Psoas muscle (tissue), 8 donors: ENCODE measurements around the gene CCL11. TPM values are rescaled to one million over a fixed set of nuclear protein-coding genes. Genes with fewer than 3 reads are reported as not detected.

Source experiments
- ATAC-seq, 4 donors: fragments of 200-7000 bp; cut with Tn5 transposase; one replicate each; pipeline ENCODE4 v1.9.1; 2020; ENCODE audit warnings: moderate library complexity in 3 of 4, mild to moderate bottlenecking in 2 of 4
- DNase-seq, 2 donors: peaks; one replicate each; pipeline ENCODE4 v3.0.0-alpha.2; 2020
- H3K27ac ChIP-seq: fragments of 200-600 bp; one replicate; pipeline ENCODE4 v1.8.0; 2022
- H3K27me3 ChIP-seq, 3 donors: fragments of 200-600 bp in 1 of 3; one replicate each; pipeline versions ENCODE4 v1.6.1 to v1.8.0; 2013 to 2022; ENCODE audit warnings: low read length in 2 of 3, mild to moderate bottlenecking in 2 of 3, moderate library complexity in 1 of 3; ENCODE audit not compliant: insufficient read depth in 3 of 3
- H3K36me3 ChIP-seq, 2 donors: fragments of 200-600 bp in 1 of 2; one replicate each; pipeline versions ENCODE4 v1.6.1 to v1.8.0; 2013 to 2022; ENCODE audit warnings: low read depth in 1 of 2, mild to moderate bottlenecking in 1 of 2, moderate library complexity in 1 of 2; ENCODE audit not compliant: insufficient read depth in 1 of 2
- H3K4me1 ChIP-seq: fragments of 200-600 bp; one replicate; pipeline ENCODE4 v1.8.0; 2022
- H3K4me3 ChIP-seq: fragments of 200-600 bp; one replicate; pipeline ENCODE4 v1.8.0; 2022; ENCODE audit warnings: mild to moderate bottlenecking
- H3K9me3 ChIP-seq: fragments of 200-600 bp; one replicate; pipeline ENCODE4 v1.8.0; 2022
- WGBS, 3 donors: extraction: QIAGEN DNeasy Blood & Tissue Kit; methylation state at CpG; one replicate each; pipeline versions ENCODE4 v1.1.6 to v1.1.7; 2013; 5-methylcytosine and 5-hydroxymethylcytosine counted together
- intact Hi-C, 2 donors: fragments of 100-400 bp; cut with DNase I; formaldehyde crosslinking; loops; one replicate each; pipeline versions ENCODE4 v1.11.0 to v1.14.2; 2022
- polyA plus RNA-seq, 3 donors: library from polyadenylated mRNA; stranded (reverse); fragments of 200-250 nt; gene quantifications; one replicate each; pipeline ENCODE4 v1.2.3, GENCODE V29; 2013
- total RNA-seq, 4 donors: library from RNA; stranded (reverse); fragmentation: NEBNext Ultra II Directional in 2 of 4; extraction: Animal tissue kit (Norgen Biotek cat#: 25700) in 2 of 4; gene quantifications; one replicate each; pipeline versions ENCODE4 v1.2.1 to v1.2.4, GENCODE V29; 2021 to 2023
- TF ChIP-seq, protein P1 (sequence below): fragments of 200-600 bp; IDR thresholded peaks from one replicate; pipeline ENCODE4 v1.8.0; 2022; ENCODE audit warnings: antibody characterized with exemption
- donor health status: healthy with polysubstance abuse.
- donor health status: DM: no; HTN: no; CAD: no; lungs with moderate emphysema.
- donor health status: Bipolar disorder and iron deficiency.
- donor health status: healthy.
- donor health status: DM: yes; HTN: yes; CAD: no.
- donor health status: DM: no; HTN: no; CAD: no.
- donor health status: DM: no; HTN: no; CAD: no.
- donor health status: DM: yes; HTN: yes; CAD: no.

The CCL11 gene
- total and polyA plus RNA-seq, 7 donors, result 0.42 to 1.6 TPM; not detected in 5

DNA sequence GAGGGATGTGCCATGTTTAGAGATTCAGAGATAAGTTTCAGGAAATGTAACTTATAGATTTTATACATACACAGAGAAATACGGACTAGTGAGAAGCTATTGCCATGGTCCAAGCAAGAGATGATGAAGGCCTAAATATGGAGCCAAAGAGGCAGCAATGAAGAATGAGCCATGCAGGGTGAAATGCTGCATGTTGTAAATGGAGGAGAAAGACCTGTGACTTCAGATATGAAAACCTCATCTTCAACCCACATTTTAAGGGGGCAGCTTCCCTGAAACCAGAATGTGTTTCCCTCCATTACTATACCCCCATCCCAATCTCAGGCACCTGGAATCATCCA, 27.6 kb upstream of the CCL11 start:
- DNase-seq (no peak), ATAC-seq (no peak)
- H3K27ac ChIP-seq, result no peak overlapping the region
- intact Hi-C loops, result no loop called here
- 66 to 74% (median 72%) methylated on average over 1 of the region's 1 CpG for WGBS, 3 donors
- H3K36me3 ChIP-seq, result no peaks in the 10 kb centered on the region
- TF ChIP-seq, protein P1, sequence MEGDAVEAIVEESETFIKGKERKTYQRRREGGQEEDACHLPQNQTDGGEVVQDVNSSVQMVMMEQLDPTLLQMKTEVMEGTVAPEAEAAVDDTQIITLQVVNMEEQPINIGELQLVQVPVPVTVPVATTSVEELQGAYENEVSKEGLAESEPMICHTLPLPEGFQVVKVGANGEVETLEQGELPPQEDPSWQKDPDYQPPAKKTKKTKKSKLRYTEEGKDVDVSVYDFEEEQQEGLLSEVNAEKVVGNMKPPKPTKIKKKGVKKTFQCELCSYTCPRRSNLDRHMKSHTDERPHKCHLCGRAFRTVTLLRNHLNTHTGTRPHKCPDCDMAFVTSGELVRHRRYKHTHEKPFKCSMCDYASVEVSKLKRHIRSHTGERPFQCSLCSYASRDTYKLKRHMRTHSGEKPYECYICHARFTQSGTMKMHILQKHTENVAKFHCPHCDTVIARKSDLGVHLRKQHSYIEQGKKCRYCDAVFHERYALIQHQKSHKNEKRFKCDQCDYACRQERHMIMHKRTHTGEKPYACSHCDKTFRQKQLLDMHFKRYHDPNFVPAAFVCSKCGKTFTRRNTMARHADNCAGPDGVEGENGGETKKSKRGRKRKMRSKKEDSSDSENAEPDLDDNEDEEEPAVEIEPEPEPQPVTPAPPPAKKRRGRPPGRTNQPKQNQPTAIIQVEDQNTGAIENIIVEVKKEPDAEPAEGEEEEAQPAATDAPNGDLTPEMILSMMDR, result no peak
- H3K9me3 ChIP-seq, result no peaks in the 10 kb centered on the region
- no peak overlapping the region for H3K4me3 ChIP-seq
- H3K27me3 ChIP-seq, result peaks cover 0 to 12% (median 0%) of the 10 kb centered on the region in 3 donors
- H3K4me1 ChIP-seq, result peaks cover 14% of the 10 kb centered on the region

DNA sequence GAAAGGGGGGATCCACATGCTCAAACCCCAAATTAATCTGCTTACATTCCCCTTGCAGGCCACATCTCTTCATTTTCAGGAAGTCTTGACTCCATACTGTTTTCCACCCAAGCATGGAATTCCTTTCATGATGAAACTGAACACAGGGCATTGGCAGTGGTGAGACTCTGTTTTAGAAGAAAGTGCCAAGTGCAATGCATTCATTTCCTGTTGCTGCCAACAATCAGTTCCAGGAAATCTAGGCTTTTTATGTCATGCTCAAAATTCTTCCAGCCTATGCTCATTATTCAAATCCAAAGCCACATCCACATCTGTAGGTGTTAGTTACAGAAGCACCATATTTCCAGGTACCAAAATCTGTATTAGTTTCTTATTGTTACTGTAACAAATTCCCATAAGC, 26.4 kb upstream of the CCL11 start:
- Histone ChIP-seq H3K27ac (no peak overlapping the region), H3K27me3 (peaks cover 0 to 12% (median 0%) of the 10 kb centered on the region in 3 donors), H3K9me3 (no peaks in the 10 kb centered on the region), H3K4me3 (no peak overlapping the region), H3K36me3 (no peaks in the 10 kb centered on the region), H3K4me1 (peaks cover 8% of the 10 kb centered on the region)
- intact Hi-C loops, result no loop called here
- ATAC-seq, result no peak
- TF ChIP-seq, protein P1, result no peak
- no peak for DNase-seq

DNA sequence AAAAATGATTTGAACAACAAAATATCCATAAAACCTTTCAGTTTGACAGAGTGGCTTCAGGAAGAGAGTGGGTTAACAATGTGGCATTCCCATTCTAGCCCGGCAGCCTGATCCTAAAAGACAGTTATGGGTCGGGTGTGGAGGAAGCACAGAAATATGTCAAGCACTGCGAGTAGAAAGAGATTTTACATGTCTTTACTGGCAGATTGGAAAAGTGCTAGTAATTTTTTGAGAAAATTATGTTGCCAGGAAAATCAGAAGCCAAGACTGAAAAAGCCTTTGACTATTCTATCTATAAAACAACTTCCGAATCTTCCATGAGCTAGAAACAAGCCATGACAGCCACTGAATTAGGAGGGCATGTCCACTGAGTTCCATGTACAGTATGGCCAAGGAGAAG, 24.7 kb upstream of the CCL11 start:
- ATAC-seq (no peak), DNase-seq (no peak)
- Histone ChIP-seq H3K36me3 (no peaks in the 10 kb centered on the region), H3K27ac (no peak overlapping the region), H3K4me3 (no peak overlapping the region), H3K4me1 (no peaks in the 10 kb centered on the region), H3K27me3 (peaks cover 0 to 6% (median 0%) of the 10 kb centered on the region in 3 donors), H3K9me3 (no peaks in the 10 kb centered on the region)
- intact Hi-C loops, result no loop called here
- TF ChIP-seq, protein P1, result no peak
- WGBS, 3 donors, result 35 to 64% (median 39%) methylated on average over 4 of the region's 4 CpGs

DNA sequence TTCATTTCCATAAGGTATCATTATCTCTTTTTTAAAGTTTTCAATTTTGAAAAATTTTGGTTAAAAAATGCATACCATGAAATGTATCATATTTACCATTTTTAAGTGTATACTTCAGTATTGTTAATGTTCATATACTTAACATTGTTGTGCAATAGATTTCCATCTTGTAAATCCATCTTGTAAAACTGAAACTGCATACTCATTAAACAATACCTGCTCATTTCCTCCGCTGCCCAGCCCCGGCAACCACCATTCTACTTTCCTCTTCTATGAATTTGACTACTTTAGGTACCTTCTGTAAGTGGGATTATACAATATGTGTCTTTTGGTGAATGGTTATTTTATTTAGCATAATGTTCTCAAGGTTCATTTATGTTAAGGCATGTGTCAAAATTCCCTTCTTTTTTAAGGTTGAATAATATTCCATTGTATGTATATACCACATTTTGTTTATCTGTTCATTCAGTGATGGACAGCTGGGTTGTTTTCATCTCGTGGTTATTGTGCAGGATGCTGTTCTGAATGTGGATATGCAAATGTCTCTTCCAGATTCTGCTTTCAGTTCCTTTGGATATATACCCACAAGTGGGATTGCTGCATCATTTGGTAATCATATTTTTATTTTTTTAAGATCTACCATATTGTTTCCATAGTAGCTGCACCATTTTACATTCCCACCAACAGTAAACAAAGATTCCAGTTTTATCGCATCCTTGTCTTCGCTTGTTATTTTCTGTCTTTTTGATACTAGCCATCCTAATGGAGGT, 23.8 kb upstream of the CCL11 start:
- no peaks in the 10 kb centered on the region for H3K36me3 ChIP-seq
- H3K27ac ChIP-seq, result no peak overlapping the region
- ATAC-seq (no peak), DNase-seq (no peak)
- TF ChIP-seq, protein P1, result no peak
- intact Hi-C loops, result no loop called here
- no peaks in the 10 kb centered on the region for H3K9me3 ChIP-seq
- H3K4me3 ChIP-seq, result no peak overlapping the region
- H3K27me3 ChIP-seq, result peaks cover 0 to 6% (median 0%) of the 10 kb centered on the region in 3 donors
- 83 to 88% (median 84%) methylated on average over 5 of the region's 5 CpGs for WGBS, 3 donors
- H3K4me1 ChIP-seq, result no peaks in the 10 kb centered on the region

DNA sequence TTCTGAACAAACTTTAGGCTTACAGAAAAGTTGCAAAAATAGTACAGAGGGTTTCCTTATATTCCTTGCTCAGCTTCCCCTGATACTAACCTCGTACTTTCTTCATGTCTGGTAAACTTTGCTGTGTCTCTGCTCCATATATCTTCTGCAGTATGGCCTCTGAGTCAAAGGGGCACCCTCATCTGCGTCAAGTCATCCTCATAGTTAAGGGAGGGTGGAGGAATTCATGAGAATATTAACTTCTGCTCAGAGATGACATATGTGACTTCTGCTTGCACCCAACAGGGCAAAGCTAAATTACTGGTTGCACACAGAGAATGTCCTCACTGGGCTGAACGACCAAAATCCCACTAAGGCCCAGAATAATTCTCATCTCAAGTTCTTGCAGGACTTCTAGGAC, 19.8 kb upstream of the CCL11 start:
- no peak for ATAC-seq

More for the DNA sequence above, 19.8 kb upstream of the CCL11 start:
- no peaks in the 10 kb centered on the region for H3K4me1 ChIP-seq
- no peaks in the 10 kb centered on the region for H3K36me3 ChIP-seq
- 44 to 66% (median 51%) methylated on average over 3 of the region's 3 CpGs for WGBS, 3 donors
- peaks cover 0 to 5% (median 0%) of the 10 kb centered on the region in 3 donors for H3K27me3 ChIP-seq
- TF ChIP-seq, protein P1, result no peak
- H3K4me3 ChIP-seq, result no peak overlapping the region
- no peak overlapping the region for H3K27ac ChIP-seq
- DNase-seq, result no peak
- intact Hi-C loops, result loop anchor here in 1 of 2 donors (5.0 kb wide), 1 partner anchor 48 kb away; no protein-coding TSS in a partner anchor
- no peaks in the 10 kb centered on the region for H3K9me3 ChIP-seq
